Endothelial cell of umbilical vein (primary cell): ENCODE data around the gene FXYD7. TPM values are rescaled to one million over a fixed set of nuclear protein-coding genes. Genes with fewer than 3 reads are reported as not detected.

Experiments used
- BruUV-seq: library from RNA; stranded (reverse); fragments of 400-500 nt; replicated peaks from 2 replicates; lab custom pipeline; 2021; lab: Mats Ljungman, UMichigan
- CTCF ChIA-PET: fragments of 300-600, 350-600 bp; sonication (Branson Sonifier 250); formaldehyde crosslinking; loops from one replicate; lab custom pipeline; 2021; ENCODE audit warnings: antibody characterized with exemption, inconsistent platforms; lab: Charles Lee
- POLR2A ChIA-PET: fragments of 300-600, 350-600 bp; sonication (Branson Sonifier 250); formaldehyde crosslinking; loops from one replicate; lab custom pipeline; 2021; ENCODE audit warnings: antibody characterized with exemption, inconsistent platforms; lab: Charles Lee
- DNase-seq: peaks from one replicate; pipeline ENCODE4 v3.0.0-alpha.2; 2011; ENCODE audit warnings: low read depth, low spot score
- FAIRE-seq: peaks from 2 replicates; lab custom pipeline; 2011; peaks lifted over from hg19 to GRCh38; lab: Jason Lieb, UNC
- H2AFZ ChIP-seq: 2 replicates; pipeline ENCODE4 v1.6.0; 2012; ENCODE audit warnings: low read depth, low read length, control low read depth, inconsistent platforms
- H3K27ac ChIP-seq: 2 replicates; pipeline ENCODE4 v1.5.1; 2011; ENCODE audit warnings: low read depth, mild to moderate bottlenecking, control low read depth, low read length, moderate library complexity; ENCODE audit not compliant: insufficient read depth
- H3K27me3 ChIP-seq, 2 experiments: 2 replicates each; pipeline versions ENCODE4 v1.6.0 to v1.6.1; 2011; ENCODE audit warnings: low read length in 2 of 2, mixed read lengths in 1 of 2; ENCODE audit not compliant: control insufficient read depth in 2 of 2, insufficient read depth in 2 of 2
- H3K36me3 ChIP-seq, 2 experiments: 2 replicates in 1 of 2; 3 replicates in 1 of 2; pipeline ENCODE4 v1.5.1; 2011; ENCODE audit warnings: low read length in 2 of 2, mild to moderate bottlenecking in 1 of 2, moderate library complexity in 1 of 2; ENCODE audit not compliant: control insufficient read depth in 2 of 2, insufficient read depth in 2 of 2; ENCODE audit errors: extremely low read depth in 1 of 2
- H3K4me1 ChIP-seq: 3 replicates; pipeline ENCODE4 v1.5.1; 2011; ENCODE audit warnings: mild to moderate bottlenecking, low read length; ENCODE audit not compliant: control insufficient read depth, insufficient read depth; ENCODE audit errors: extremely low read depth
- H3K4me2 ChIP-seq: 2 replicates; pipeline ENCODE4 v1.6.1; 2011; ENCODE audit warnings: low read length, control low read depth, mixed read lengths; ENCODE audit not compliant: insufficient read depth
- H3K4me3 ChIP-seq, 3 experiments: fragments of 200-600 bp in 1 of 3; sonication (generic), shearing (Covaris generic) in 1 of 3; replicated peaks in 1 of 3; 2 replicates each; pipeline ENCODE4 v1.5.1; 2011 to 2016; ENCODE audit warnings: control low read depth in 3 of 3, low read length in 3 of 3, mild to moderate bottlenecking in 2 of 3, inconsistent platforms in 1 of 3, low read depth in 1 of 3, moderate library complexity in 1 of 3; ENCODE audit not compliant: insufficient read depth in 1 of 3
- H3K79me2 ChIP-seq: 2 replicates; pipeline ENCODE4 v1.6.0; 2012; ENCODE audit warnings: low read length, inconsistent platforms; ENCODE audit not compliant: control insufficient read depth, insufficient read depth
- H3K9ac ChIP-seq: replicated peaks from 2 replicates; pipeline ENCODE3; 2011; ENCODE audit warnings: low read length, control low read depth; ENCODE audit not compliant: insufficient read depth; ENCODE audit errors: extremely low read depth
- H3K9me1 ChIP-seq: replicated peaks from 3 replicates; pipeline ENCODE4 v1.6.0; 2011; ENCODE audit warnings: mild to moderate bottlenecking, low read length; ENCODE audit not compliant: control insufficient read depth, insufficient read depth; ENCODE audit errors: extremely low read depth
- H3K9me3 ChIP-seq: replicated peaks from 2 replicates; pipeline ENCODE4 v1.5.1; 2012; ENCODE audit warnings: low read length, inconsistent platforms; ENCODE audit not compliant: control insufficient read depth, insufficient read depth
- H4K20me1 ChIP-seq: replicated peaks from 2 replicates; pipeline ENCODE3; 2011; ENCODE audit warnings: mild to moderate bottlenecking, low read length; ENCODE audit not compliant: control insufficient read depth, insufficient read depth; ENCODE audit errors: extremely low read depth
- EZH2 ChIP-seq: IDR thresholded peaks from 2 replicates; pipeline ENCODE4 v1.6.1; 2012; ENCODE audit warnings: borderline replicate concordance, low read depth, mild to moderate bottlenecking, moderate library complexity, low read length, inconsistent platforms; ENCODE audit not compliant: severe bottlenecking
- FOS ChIP-seq: IDR thresholded peaks from 2 replicates; pipeline ENCODE4 v1.6.1; 2011; ENCODE audit warnings: mild to moderate bottlenecking, low read length, moderate library complexity, borderline replicate concordance; ENCODE audit not compliant: insufficient read depth
- GATA2 ChIP-seq: IDR thresholded peaks from 2 replicates; pipeline ENCODE4 v1.7.0; 2011; ENCODE audit warnings: low read depth, mild to moderate bottlenecking, moderate library complexity, mixed read lengths, low read length; ENCODE audit not compliant: insufficient read length, insufficient read depth
- JUN ChIP-seq: IDR thresholded peaks from 2 replicates; pipeline ENCODE4 v1.6.1; 2011; ENCODE audit warnings: borderline replicate concordance, low read depth; ENCODE audit not compliant: insufficient read length, insufficient read depth
- MYC ChIP-seq: IDR thresholded peaks from one replicate; pipeline ENCODE4 v1.6.1; 2011; ENCODE audit warnings: mild to moderate bottlenecking, low read depth, low read length
- POLR2A ChIP-seq: IDR thresholded peaks from 2 replicates; pipeline ENCODE4 v1.6.1; 2012; ENCODE audit warnings: low read depth, mild to moderate bottlenecking, control low read depth, low read length
- POLR2AphosphoS5 ChIP-seq: IDR thresholded peaks from 2 replicates; pipeline ENCODE4 v1.6.1; 2012; ENCODE audit warnings: low read depth, mild to moderate bottlenecking, control low read depth, low read length, moderate library complexity; ENCODE audit not compliant: insufficient read depth
- dilution Hi-C: fragments of 300-500 bp; cut with MboI; formaldehyde crosslinking; loops from one replicate; pipeline ENCODE4 v1.15.0; 2019; ENCODE audit warnings: low sequenced_read_pairs; ENCODE audit not compliant: extremely low pct_ligation_motif_present
- intact Hi-C: fragments of 100-400 bp; cut with micrococcal nuclease; formaldehyde crosslinking; loops from one replicate; pipeline ENCODE4 v1.10.0; 2022
- polyA plus RNA-seq, 4 experiments: library from polyadenylated mRNA; depleted of rRNA in 3 of 4; stranded (reverse) in 3 of 4; unstranded in 1 of 4; fragments of >200 nt; gene quantifications; 2 replicates each; pipeline versions ENCODE4 v1.2.1 to v1.2.3, GENCODE V29; 2011 to 2012; ENCODE audit warnings: missing spikeins in 1 of 4
- total RNA-seq: library from RNA; stranded (reverse); gene quantifications from 2 replicates; pipeline ENCODE4 v1.2.3, GENCODE V29; 2021
- TF ChIP-seq, protein P1 (sequence below), 2 donors: IDR thresholded peaks; 1 replicate in 1 of 2; 2 replicates in 1 of 2; pipeline ENCODE4 v1.5.1; 2011; ENCODE audit warnings: low read length in 2 of 2, mild to moderate bottlenecking in 2 of 2, moderate library complexity in 2 of 2, control low read depth in 1 of 2, inconsistent platforms in 1 of 2, low read depth in 1 of 2; ENCODE audit not compliant: insufficient read depth in 1 of 2; ENCODE audit errors: extremely low read depth in 1 of 2
- TF ChIP-seq, protein P2 (sequence below): IDR thresholded peaks from 2 replicates; pipeline ENCODE4 v1.6.1; 2011; ENCODE audit not compliant: insufficient read depth, insufficient read length

The FXYD7 gene
- total and polyA plus RNA-seq, 2 donors (not counting 3 experiments of a cell fraction or from before 2014, with no cell fraction given), result not detected

- H3K79me2 ChIP-seq, result no peaks in the 10 kb centered on the region
- TF ChIP-seq POLR2AphosphoS5 (no peak), JUN (no peak), GATA2 (no peak), POLR2A (no peak), MYC (no peak), EZH2 (no peak), FOS (no peak)
- TF ChIP-seq, protein P1, sequence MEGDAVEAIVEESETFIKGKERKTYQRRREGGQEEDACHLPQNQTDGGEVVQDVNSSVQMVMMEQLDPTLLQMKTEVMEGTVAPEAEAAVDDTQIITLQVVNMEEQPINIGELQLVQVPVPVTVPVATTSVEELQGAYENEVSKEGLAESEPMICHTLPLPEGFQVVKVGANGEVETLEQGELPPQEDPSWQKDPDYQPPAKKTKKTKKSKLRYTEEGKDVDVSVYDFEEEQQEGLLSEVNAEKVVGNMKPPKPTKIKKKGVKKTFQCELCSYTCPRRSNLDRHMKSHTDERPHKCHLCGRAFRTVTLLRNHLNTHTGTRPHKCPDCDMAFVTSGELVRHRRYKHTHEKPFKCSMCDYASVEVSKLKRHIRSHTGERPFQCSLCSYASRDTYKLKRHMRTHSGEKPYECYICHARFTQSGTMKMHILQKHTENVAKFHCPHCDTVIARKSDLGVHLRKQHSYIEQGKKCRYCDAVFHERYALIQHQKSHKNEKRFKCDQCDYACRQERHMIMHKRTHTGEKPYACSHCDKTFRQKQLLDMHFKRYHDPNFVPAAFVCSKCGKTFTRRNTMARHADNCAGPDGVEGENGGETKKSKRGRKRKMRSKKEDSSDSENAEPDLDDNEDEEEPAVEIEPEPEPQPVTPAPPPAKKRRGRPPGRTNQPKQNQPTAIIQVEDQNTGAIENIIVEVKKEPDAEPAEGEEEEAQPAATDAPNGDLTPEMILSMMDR (IDR thresholded peaks at IDR 0.05; ENCODE audit: extremely low read depth in 1 of 2, insufficient read depth in 1 of 2, low read depth in 1 of 2, low read length in 2 of 2), result no peak
- TF ChIP-seq, protein P2, sequence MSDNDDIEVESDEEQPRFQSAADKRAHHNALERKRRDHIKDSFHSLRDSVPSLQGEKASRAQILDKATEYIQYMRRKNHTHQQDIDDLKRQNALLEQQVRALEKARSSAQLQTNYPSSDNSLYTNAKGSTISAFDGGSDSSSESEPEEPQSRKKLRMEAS, result no peak
- ChIA-PET CTCF (interaction anchor here (0.9 to 1.6 kb wide), 3 partner anchors 17 to 54 kb away, joined by 3 to 7 read pairs (median 7); partner anchors contain the start of gene FXYD3), POLR2A (no interaction called here)
- H3K4me1 ChIP-seq, result no peaks in the 10 kb centered on the region
- no peak overlapping the region for H2AFZ ChIP-seq
- H3K9ac ChIP-seq, result no peak overlapping the region
- H3K4me3 ChIP-seq, result no peak overlapping the region
- no peaks in the 10 kb centered on the region for H4K20me1 ChIP-seq
- intact Hi-C loops, result no loop called here
- H3K36me3 ChIP-seq, result no peaks in the 10 kb centered on the region
- no peak overlapping the region for H3K4me2 ChIP-seq
- no peaks in the 10 kb centered on the region for H3K27me3 ChIP-seq
- no peaks in the 10 kb centered on the region for H3K9me1 ChIP-seq
- BruUV-seq, result no TSS peak
- DNase-seq, result no peak
- no peaks in the 10 kb centered on the region for H3K9me3 ChIP-seq
- H3K27ac ChIP-seq, result no peak overlapping the region
- dilution Hi-C loops, result no loop called here
- FAIRE-seq, result no peak
These were observed 44.5 kb upstream of the FXYD7 start for GRCh38 chr19:35098413-35099049.
